Ovary (tissue), 3 donors: ENCODE measurements around the gene SEMA5B.

ENCODE experiments used
- POLR2A ChIP-seq: fragments of 450-650 bp; IDR thresholded peaks from one replicate; pipeline ENCODE4 v1.6.1; 2017; ENCODE audit warnings: antibody characterized with exemption, mild to moderate bottlenecking, moderate library complexity
- TF ChIP-seq, protein P1 (sequence below), 3 donors: fragments of 450-650 bp in 2 of 3; fragments of 200-600 bp in 1 of 3; IDR thresholded peaks; one replicate each; pipeline versions ENCODE4 v1.5.1 to v1.8.0; 2016 to 2022; ENCODE audit warnings: antibody characterized with exemption in 3 of 3, mild to moderate bottlenecking in 1 of 3
- donor health status: DM: no; HTN: no; CAD: no.

DNA sequence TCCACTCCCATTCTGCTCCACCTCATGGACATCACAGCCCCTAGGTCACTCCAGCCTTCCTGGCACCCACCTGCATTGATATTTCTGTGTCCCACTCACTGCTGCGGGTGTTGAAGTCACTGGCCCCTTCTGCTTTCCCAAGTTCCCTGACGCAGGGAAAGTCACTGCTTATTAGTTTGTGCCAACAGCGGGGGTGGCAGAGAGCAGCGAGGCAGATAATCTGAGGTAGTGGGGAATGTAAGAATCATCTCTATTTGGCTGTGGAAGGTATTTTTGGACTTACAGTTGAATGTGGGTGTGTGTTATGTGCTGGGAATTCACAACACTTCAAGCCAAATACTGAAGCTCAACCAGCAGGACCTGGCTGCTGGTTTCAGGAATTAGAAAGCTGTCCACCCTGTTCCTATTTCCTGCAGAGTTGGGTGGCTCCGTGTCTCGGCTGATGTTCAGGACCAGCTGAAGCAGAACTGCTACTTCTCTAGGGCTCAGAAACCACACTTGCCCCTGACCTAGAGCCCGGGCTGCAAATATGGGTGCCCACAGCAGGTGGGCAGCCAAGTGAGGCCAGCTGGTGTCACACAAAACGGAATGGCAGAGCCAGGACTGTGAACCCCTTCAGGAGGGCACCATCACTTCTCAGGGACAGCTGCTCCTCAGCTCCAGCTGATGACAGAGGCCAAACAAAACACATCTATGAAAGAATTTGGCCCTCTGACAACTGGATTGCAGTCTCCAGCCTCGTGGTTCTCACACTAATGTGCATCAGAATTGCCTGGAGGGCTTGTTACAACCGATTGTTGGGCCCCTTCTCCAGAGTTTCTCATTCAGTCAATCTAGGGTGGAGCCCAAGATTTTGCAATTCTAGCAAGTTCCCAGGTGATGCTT is 57.7 kb downstream of the SEMA5B start:
- TF ChIP-seq, protein P1, sequence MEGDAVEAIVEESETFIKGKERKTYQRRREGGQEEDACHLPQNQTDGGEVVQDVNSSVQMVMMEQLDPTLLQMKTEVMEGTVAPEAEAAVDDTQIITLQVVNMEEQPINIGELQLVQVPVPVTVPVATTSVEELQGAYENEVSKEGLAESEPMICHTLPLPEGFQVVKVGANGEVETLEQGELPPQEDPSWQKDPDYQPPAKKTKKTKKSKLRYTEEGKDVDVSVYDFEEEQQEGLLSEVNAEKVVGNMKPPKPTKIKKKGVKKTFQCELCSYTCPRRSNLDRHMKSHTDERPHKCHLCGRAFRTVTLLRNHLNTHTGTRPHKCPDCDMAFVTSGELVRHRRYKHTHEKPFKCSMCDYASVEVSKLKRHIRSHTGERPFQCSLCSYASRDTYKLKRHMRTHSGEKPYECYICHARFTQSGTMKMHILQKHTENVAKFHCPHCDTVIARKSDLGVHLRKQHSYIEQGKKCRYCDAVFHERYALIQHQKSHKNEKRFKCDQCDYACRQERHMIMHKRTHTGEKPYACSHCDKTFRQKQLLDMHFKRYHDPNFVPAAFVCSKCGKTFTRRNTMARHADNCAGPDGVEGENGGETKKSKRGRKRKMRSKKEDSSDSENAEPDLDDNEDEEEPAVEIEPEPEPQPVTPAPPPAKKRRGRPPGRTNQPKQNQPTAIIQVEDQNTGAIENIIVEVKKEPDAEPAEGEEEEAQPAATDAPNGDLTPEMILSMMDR (IDR thresholded peaks at IDR 0.05): no peak
- TF ChIP-seq POLR2A: no peak
